K562 (cell line): Measurements from ENCODE around the gene ZDHHC19. TPM values are rescaled to one million over a fixed set of nuclear protein-coding genes. Genes with fewer than 3 reads are reported as not detected.

Source experiments
- BDP1 ChIP-seq: IDR thresholded peaks from 3 replicates; pipeline ENCODE4 v1.6.1; 2011; ENCODE audit not compliant: insufficient read length, insufficient read depth
- MGA ChIP-seq: fragments of 450-650 bp; IDR thresholded peaks from 2 replicates; pipeline ENCODE4 v1.6.1; 2016; ENCODE audit warnings: mild to moderate bottlenecking, moderate library complexity
- MIER1 ChIP-seq: fragments of 450-650 bp; IDR thresholded peaks from 2 replicates; pipeline ENCODE4 v1.6.1; 2016; ENCODE audit warnings: antibody characterized with exemption, mild to moderate bottlenecking, low read depth
- NR2C2 ChIP-seq, 2 experiments: fragments of 200-800 bp in 1 of 2; sonication (Bioruptor generic) in 1 of 2; sonication (generic) in 1 of 2; formaldehyde crosslinking in 1 of 2; IDR thresholded peaks; 2 replicates each; pipeline versions ENCODE4 v1.6.1 to v1.8.0; 2016 to 2022; ENCODE audit warnings: mild to moderate bottlenecking in 1 of 2, missing compliant biosample characterization in 1 of 2, missing genetic modification characterization in 1 of 2, missing genetic modification reagents in 1 of 2
- PTBP1 ChIP-seq: fragments of 200-400 bp; formaldehyde crosslinking; IDR thresholded peaks from 2 replicates; pipeline ENCODE4 v1.6.1; 2017; ENCODE audit warnings: low read depth, low read length
- SMAD1 ChIP-seq: fragments of 150-350 bp; IDR thresholded peaks from 2 replicates; pipeline ENCODE4 v1.6.1; 2014; ENCODE audit warnings: low read length, low read depth; ENCODE audit not compliant: partially characterized antibody
- SMAD3 ChIP-seq: fragments of 450-650 bp; formaldehyde crosslinking; conservative IDR thresholded peaks from 2 replicates; pipeline ENCODE4 v1.4.0; 2020; ENCODE audit warnings: mild to moderate bottlenecking
- SMARCA4 ChIP-seq: fragments of 450-650 bp; IDR thresholded peaks from 2 replicates; pipeline ENCODE4 v1.6.1; 2016
- ZBTB12 ChIP-seq: fragments of 250-450 bp; sonication (Bioruptor Pico); IDR thresholded peaks from 2 replicates; pipeline ENCODE4 v1.4.0; 2020
- ZBTB49 ChIP-seq: sonication (generic); formaldehyde crosslinking; IDR thresholded peaks from 2 replicates; pipeline ENCODE4 v1.8.0; 2022; ENCODE audit warnings: missing genetic modification reagents, mild to moderate bottlenecking, borderline replicate concordance
- ZNF785 ChIP-seq: fragments of 250-450 bp; sonication (Bioruptor Pico); IDR thresholded peaks from 2 replicates; pipeline ENCODE4 v1.4.0; 2020; ENCODE audit warnings: mild to moderate bottlenecking
- polyA plus RNA-seq, 8 experiments: library from polyadenylated mRNA; depleted of rRNA in 4 of 8; stranded (reverse) in 5 of 8; unstranded in 3 of 8; fragments of >200 nt; fragmentation: Nextera tagmentation in 2 of 8; fragmentation: Illumina TruSeq in 1 of 8; extraction: Ambion mirVana in 2 of 8; extraction: Trizol in 1 of 8; gene quantifications; 2 replicates each; pipeline versions ENCODE4 v1.2.1 to v1.2.3, GENCODE V29; 2011 to 2014; ENCODE audit warnings: inconsistent platforms in 1 of 8, missing spikeins in 1 of 8
- total RNA-seq, 7 experiments: library from RNA; depleted of rRNA in 6 of 7; stranded (reverse); fragments of >200 nt in 6 of 7; fragmentation: Illumina TruSeq in 2 of 7; extraction: Trizol in 2 of 7; gene quantifications; 2 replicates each; pipeline versions ENCODE4 v1.2.1 to v1.2.3, GENCODE V29; 2011 to 2021; ENCODE audit warnings: low replicate concordance in 1 of 7

The ZDHHC19 gene
- total and polyA plus RNA-seq, 9 of the 15 experiments (the other 6 are each of a cell fraction or from before 2014, with no cell fraction given), result 0.40 to 5.5 (median 1.1) TPM

- TF ChIP-seq ZBTB49 (CRISPR knock-in tag), result no peak
- no peak for TF ChIP-seq SMARCA4
- peak; percentile 72 for TF ChIP-seq MGA
- no peak for TF ChIP-seq NR2C2 (CRISPR knock-in tag; IDR thresholded peaks at IDR 0.05)
- TF ChIP-seq NR2C2 (tag; IDR thresholded peaks at IDR 0.05), result peak; percentile 55; the same call in 1 of the 2 replicates
- no peak for TF ChIP-seq BDP1
- no peak for TF ChIP-seq SMAD3 (CRISPR knock-in tag)
- no peak for TF ChIP-seq SMAD1
- no peak for TF ChIP-seq ZNF785 (CRISPR knock-in tag)
- TF ChIP-seq MIER1, result no peak
- TF ChIP-seq ZBTB12 (CRISPR knock-in tag), result no peak
- TF ChIP-seq PTBP1, result no peak
Observed at GRCh38 chr3:196163666-196164493, 47.3 kb downstream of the ZDHHC19 start (continued).
